ENCODE measurements around the gene EXT2.

DNA sequence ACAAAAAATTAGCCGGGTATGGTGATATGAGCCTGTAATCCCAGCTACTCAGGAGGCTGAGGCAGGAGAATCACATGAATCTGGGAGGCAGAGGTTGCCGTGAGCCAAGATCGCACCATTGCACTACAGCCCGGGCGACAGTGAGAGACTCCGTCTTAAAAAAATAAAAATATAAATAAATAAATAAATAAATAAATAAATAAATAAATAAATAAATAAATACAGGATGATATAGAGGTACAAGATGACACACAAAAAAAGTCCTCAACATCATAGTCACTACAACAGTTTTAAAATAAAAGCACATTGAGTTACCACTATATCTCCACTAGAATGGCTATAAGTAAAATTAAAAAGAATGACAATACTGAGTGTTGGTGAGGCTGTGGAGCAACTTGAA, 116.7 kb downstream of the EXT2 start:
- TF ChIP-seq, protein P1, sequence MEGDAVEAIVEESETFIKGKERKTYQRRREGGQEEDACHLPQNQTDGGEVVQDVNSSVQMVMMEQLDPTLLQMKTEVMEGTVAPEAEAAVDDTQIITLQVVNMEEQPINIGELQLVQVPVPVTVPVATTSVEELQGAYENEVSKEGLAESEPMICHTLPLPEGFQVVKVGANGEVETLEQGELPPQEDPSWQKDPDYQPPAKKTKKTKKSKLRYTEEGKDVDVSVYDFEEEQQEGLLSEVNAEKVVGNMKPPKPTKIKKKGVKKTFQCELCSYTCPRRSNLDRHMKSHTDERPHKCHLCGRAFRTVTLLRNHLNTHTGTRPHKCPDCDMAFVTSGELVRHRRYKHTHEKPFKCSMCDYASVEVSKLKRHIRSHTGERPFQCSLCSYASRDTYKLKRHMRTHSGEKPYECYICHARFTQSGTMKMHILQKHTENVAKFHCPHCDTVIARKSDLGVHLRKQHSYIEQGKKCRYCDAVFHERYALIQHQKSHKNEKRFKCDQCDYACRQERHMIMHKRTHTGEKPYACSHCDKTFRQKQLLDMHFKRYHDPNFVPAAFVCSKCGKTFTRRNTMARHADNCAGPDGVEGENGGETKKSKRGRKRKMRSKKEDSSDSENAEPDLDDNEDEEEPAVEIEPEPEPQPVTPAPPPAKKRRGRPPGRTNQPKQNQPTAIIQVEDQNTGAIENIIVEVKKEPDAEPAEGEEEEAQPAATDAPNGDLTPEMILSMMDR (IDR thresholded peaks at IDR 0.05; ENCODE audit: insufficient read depth, low read depth, low read length), result no peak
- TF ChIP-seq EZH2 (IDR thresholded peaks at IDR 0.05; ENCODE audit: insufficient read depth, low read length), result no peak

Measured in astrocyte (in vitro differentiated cells and primary cell).